Stomach (tissue), 4 donors: Measurements from ENCODE around the gene IQGAP3.

Experiments used
- EP300 ChIP-seq: sonication (generic); formaldehyde crosslinking; IDR thresholded peaks from one replicate; pipeline ENCODE4 v1.6.1; 2017; ENCODE audit warnings: antibody characterized with exemption
- POLR2A ChIP-seq, 4 donors: fragments of 450-650 bp; IDR thresholded peaks; one replicate each; pipeline ENCODE4 v1.6.1; 2016; ENCODE audit warnings: antibody characterized with exemption in 4 of 4, control low read depth in 2 of 4, mild to moderate bottlenecking in 1 of 4, moderate library complexity in 1 of 4
- POLR2AphosphoS5 ChIP-seq, 3 donors: sonication (generic); formaldehyde crosslinking; IDR thresholded peaks; one replicate each; pipeline ENCODE4 v1.6.1; 2016; ENCODE audit warnings: antibody characterized with exemption in 3 of 3
- TF ChIP-seq, protein P1 (sequence below), 7 experiments: fragments of 450-650 bp in 4 of 7; fragments of 200-600 bp in 3 of 7; sonication (generic) in 3 of 7; IDR thresholded peaks; one replicate each; pipeline ENCODE4 v1.5.1; 2016 to 2019; ENCODE audit warnings: antibody characterized with exemption in 7 of 7, control low read depth in 2 of 7, mild to moderate bottlenecking in 1 of 7

DNA sequence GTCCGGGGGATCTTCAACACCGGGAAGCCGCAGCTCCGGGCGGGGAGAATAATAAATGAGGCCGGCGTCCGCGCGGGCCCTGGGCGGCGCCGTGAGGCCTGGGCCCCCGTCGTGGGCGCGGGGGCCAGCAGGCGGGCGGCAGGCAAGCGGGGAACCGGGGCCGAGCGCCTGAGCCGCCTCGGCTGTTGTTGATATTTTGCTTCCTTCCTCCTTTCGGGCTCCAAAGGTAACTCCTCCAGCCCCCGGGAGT, 71.9 kb downstream of the IQGAP3 start, which contains the start of gene MEF2D:
- TF ChIP-seq, protein P1, sequence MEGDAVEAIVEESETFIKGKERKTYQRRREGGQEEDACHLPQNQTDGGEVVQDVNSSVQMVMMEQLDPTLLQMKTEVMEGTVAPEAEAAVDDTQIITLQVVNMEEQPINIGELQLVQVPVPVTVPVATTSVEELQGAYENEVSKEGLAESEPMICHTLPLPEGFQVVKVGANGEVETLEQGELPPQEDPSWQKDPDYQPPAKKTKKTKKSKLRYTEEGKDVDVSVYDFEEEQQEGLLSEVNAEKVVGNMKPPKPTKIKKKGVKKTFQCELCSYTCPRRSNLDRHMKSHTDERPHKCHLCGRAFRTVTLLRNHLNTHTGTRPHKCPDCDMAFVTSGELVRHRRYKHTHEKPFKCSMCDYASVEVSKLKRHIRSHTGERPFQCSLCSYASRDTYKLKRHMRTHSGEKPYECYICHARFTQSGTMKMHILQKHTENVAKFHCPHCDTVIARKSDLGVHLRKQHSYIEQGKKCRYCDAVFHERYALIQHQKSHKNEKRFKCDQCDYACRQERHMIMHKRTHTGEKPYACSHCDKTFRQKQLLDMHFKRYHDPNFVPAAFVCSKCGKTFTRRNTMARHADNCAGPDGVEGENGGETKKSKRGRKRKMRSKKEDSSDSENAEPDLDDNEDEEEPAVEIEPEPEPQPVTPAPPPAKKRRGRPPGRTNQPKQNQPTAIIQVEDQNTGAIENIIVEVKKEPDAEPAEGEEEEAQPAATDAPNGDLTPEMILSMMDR (IDR thresholded peaks at IDR 0.05), result no peak
- TF ChIP-seq POLR2A (IDR thresholded peaks at IDR 0.05), result no peak
- TF ChIP-seq POLR2AphosphoS5 (IDR thresholded peaks at IDR 0.05), result peak in 1 of 3 donors; percentile 3
- TF ChIP-seq EP300, result no peak
